Upper lobe of left lung (tissue), 6 donors: ENCODE measurements around the gene IQUB. TPM values are rescaled to one million over a fixed set of nuclear protein-coding genes. Genes with fewer than 3 reads are reported as not detected.

ENCODE experiments used
- ATAC-seq, 2 donors: fragments of 200-7000 bp; cut with Tn5 transposase; one replicate each; pipeline ENCODE4 v1.9.1; 2022; ENCODE audit warnings: mild to moderate bottlenecking in 2 of 2, moderate library complexity in 2 of 2; ENCODE audit not compliant: low FRiP score in 2 of 2
- DNase-seq, 2 donors: peaks; one replicate each; pipeline ENCODE4 v3.0.0-alpha.2; 2019 to 2020
- H3K27ac ChIP-seq, 4 donors: fragments of 200-600 bp; sonication (generic); one replicate each; pipeline ENCODE4 v1.5.1; 2016 to 2019
- H3K27me3 ChIP-seq, 4 donors: fragments of 200-600 bp; sonication (generic); one replicate each; pipeline ENCODE4 v1.5.1; 2017 to 2019
- H3K36me3 ChIP-seq, 4 donors: fragments of 200-600 bp; sonication (generic); one replicate each; pipeline ENCODE4 v1.5.1; 2016 to 2019
- H3K4me1 ChIP-seq, 4 donors: fragments of 200-600 bp; sonication (generic); one replicate each; pipeline ENCODE4 v1.5.1; 2018 to 2019
- H3K4me3 ChIP-seq, 4 donors: fragments of 200-600 bp; sonication (generic); one replicate each; pipeline ENCODE4 v1.5.1; 2017 to 2019; ENCODE audit warnings: mild to moderate bottlenecking in 2 of 4, moderate library complexity in 1 of 4
- H3K9me3 ChIP-seq, 4 donors: fragments of 200-600 bp; sonication (generic); one replicate each; pipeline ENCODE4 v1.5.1; 2018 to 2019
- CTCF ChIP-seq, 6 experiments: fragments of 450-650 bp in 4 of 6; fragments of 200-600 bp in 2 of 6; sonication (generic) in 2 of 6; IDR thresholded peaks; one replicate each; pipeline ENCODE4 v1.5.1; 2016 to 2019; ENCODE audit warnings: antibody characterized with exemption in 6 of 6
- EP300 ChIP-seq, 4 donors: sonication (generic); formaldehyde crosslinking; IDR thresholded peaks; one replicate each; pipeline ENCODE4 v1.5.1; 2017; ENCODE audit warnings: antibody characterized with exemption in 4 of 4, control low read depth in 2 of 4
- POLR2A ChIP-seq, 4 donors: fragments of 450-650 bp; IDR thresholded peaks; one replicate each; pipeline ENCODE4 v1.5.1; 2016 to 2017; ENCODE audit warnings: antibody characterized with exemption in 4 of 4, mild to moderate bottlenecking in 2 of 4
- POLR2AphosphoS5 ChIP-seq, 2 donors: sonication (generic); formaldehyde crosslinking; IDR thresholded peaks; one replicate each; pipeline ENCODE4 v1.5.1; 2017; ENCODE audit warnings: antibody characterized with exemption in 2 of 2
- WGBS, 2 donors: methylation state at CpG; one replicate each; pipeline ENCODE4 v1.1.5; 2017 to 2018; 5-methylcytosine and 5-hydroxymethylcytosine counted together
- total RNA-seq, 6 donors: library from RNA; depleted of rRNA in 4 of 6; stranded (reverse); fragments of >200 nt in 4 of 6; gene quantifications; one replicate each; pipeline versions ENCODE4 v1.1.0 to v1.2.1, GENCODE V29; 2016 to 2021
- donor health status: DM: no; HTN: no; CAD: no; lungs with moderate emphysema.
- donor health status: DM: no; HTN: yes; CAD: no; lungs with severe emphysema.

IQUB gene
- total RNA-seq, 6 donors from 2014 or later, result 0.66 to 19.7 (median 2.0) TPM

GRCh38 chr7:123439191-123439590 is 95.2 kb downstream of the IQUB start:
- DNase-seq, result no peak
- 30 to 58% methylated on average over 1 of the region's 1 CpG for WGBS, 2 donors
- H3K9me3 ChIP-seq, result no peaks in the 10 kb centered on the region
- H3K4me3 ChIP-seq, result no peak overlapping the region
- no peak for TF ChIP-seq POLR2A (IDR thresholded peaks at IDR 0.05)
- TF ChIP-seq EP300 (IDR thresholded peaks at IDR 0.05), result no peak
- H3K4me1 ChIP-seq, result no peaks in the 10 kb centered on the region
- H3K27ac ChIP-seq, result no peak overlapping the region
- H3K36me3 ChIP-seq, result no peaks in the 10 kb centered on the region
- ATAC-seq, result no peak
- H3K27me3 ChIP-seq, result no peaks in the 10 kb centered on the region

DNA sequence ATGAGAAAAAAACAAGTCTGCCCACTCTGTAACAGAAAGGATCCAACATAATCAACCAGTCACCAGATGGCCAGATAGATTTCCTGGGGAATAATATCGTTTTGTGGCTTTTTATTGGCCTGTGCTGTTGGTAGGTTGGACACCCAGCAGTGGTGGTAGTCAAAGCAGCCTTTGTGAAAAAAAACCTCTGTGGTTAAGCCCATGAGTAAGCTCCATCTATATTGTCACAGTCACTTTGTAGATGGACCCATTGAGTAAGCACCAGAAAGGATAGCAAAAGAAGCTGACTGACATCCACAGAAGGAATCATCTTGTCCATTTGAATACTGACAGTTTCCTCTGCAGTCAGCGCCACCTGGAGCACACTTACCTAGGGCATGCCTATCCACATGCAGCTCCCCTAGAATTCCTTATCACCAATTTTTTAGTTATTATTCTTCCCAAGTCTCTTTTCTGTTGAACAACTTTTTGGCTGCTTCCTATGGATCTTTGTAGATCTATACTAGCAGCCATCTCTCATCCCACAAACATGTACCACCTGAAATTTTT is 96.9 kb downstream of the IQUB start:
- Histone ChIP-seq H3K27me3 (no peaks in the 10 kb centered on the region), H3K36me3 (no peaks in the 10 kb centered on the region), H3K4me1 (no peaks in the 10 kb centered on the region), H3K4me3 (no peak overlapping the region), H3K9me3 (no peaks in the 10 kb centered on the region), H3K27ac (no peak overlapping the region)
- DNase-seq (no peak), ATAC-seq (no peak)
- TF ChIP-seq POLR2AphosphoS5 (IDR thresholded peaks at IDR 0.05), result no peak
- 69 to 74% methylated on average over 2 of the region's 2 CpGs for WGBS, 2 donors

GRCh38 chr7:123435080-123435700 is 99.2 kb downstream of the IQUB start:
- Histone ChIP-seq H3K36me3 (no peaks in the 10 kb centered on the region), H3K27me3 (no peaks in the 10 kb centered on the region), H3K4me1 (no peaks in the 10 kb centered on the region), H3K9me3 (no peaks in the 10 kb centered on the region), H3K4me3 (no peak overlapping the region), H3K27ac (no peak overlapping the region)
- no peak for DNase-seq
- ATAC-seq, result no peak
- WGBS, 2 donors, result 76 to 80% methylated on average over 4 of the region's 4 CpGs
- TF ChIP-seq EP300 (IDR thresholded peaks at IDR 0.05) (no peak), CTCF (IDR thresholded peaks at IDR 0.05) (no peak), POLR2AphosphoS5 (IDR thresholded peaks at IDR 0.05) (no peak), POLR2A (IDR thresholded peaks at IDR 0.05) (no peak)

- H3K27ac ChIP-seq, result no peak overlapping the region
- H3K9me3 ChIP-seq, result no peaks in the 10 kb centered on the region
- no peaks in the 10 kb centered on the region for H3K4me1 ChIP-seq
- ATAC-seq (no peak), DNase-seq (no peak)
- TF ChIP-seq CTCF (IDR thresholded peaks at IDR 0.05) (no peak), POLR2A (IDR thresholded peaks at IDR 0.05) (no peak), POLR2AphosphoS5 (IDR thresholded peaks at IDR 0.05) (no peak), EP300 (IDR thresholded peaks at IDR 0.05) (no peak)
- H3K4me3 ChIP-seq, result no peak overlapping the region
- H3K27me3 ChIP-seq, result no peaks in the 10 kb centered on the region
- H3K36me3 ChIP-seq, result no peaks in the 10 kb centered on the region
Measured at GRCh38 chr7:123433665-123434064, 100.7 kb downstream of the IQUB start.

DNA sequence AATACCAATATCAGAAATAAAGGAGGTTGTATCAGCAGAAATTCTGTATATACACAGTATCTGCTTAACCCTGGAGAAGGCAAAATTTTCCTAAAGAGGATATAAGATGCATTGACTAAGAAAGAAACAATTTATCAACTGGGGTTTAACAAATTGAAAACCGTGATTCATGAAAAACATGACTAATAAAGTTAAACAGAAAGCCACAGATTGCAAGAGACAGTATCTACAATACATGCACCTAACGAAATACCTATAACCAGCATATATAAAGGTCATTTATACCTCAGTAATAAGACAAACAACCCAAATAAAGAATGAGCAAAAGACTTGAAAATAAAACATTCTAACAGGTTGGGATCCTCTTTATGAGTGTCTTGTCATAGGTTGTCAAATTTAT is 101.8 kb downstream of the IQUB start:
- H3K4me3 ChIP-seq, result no peak overlapping the region
- no peak for TF ChIP-seq POLR2AphosphoS5 (IDR thresholded peaks at IDR 0.05)
- TF ChIP-seq EP300 (IDR thresholded peaks at IDR 0.05), result no peak
- TF ChIP-seq POLR2A (IDR thresholded peaks at IDR 0.05), result no peak
- no peak for TF ChIP-seq CTCF (IDR thresholded peaks at IDR 0.05)
- H3K27ac ChIP-seq, result no peak overlapping the region
- DNase-seq (no peak), ATAC-seq (no peak)
- no peaks in the 10 kb centered on the region for H3K9me3 ChIP-seq
- no peaks in the 10 kb centered on the region for H3K36me3 ChIP-seq
- H3K4me1 ChIP-seq, result no peaks in the 10 kb centered on the region
- 71 to 80% methylated on average over 2 of the region's 2 CpGs for WGBS, 2 donors
- no peaks in the 10 kb centered on the region for H3K27me3 ChIP-seq

- TF ChIP-seq EP300 (IDR thresholded peaks at IDR 0.05) (no peak), POLR2A (IDR thresholded peaks at IDR 0.05) (no peak), POLR2AphosphoS5 (IDR thresholded peaks at IDR 0.05) (no peak), CTCF (IDR thresholded peaks at IDR 0.05) (no peak)
- H3K4me3 ChIP-seq, result no peak overlapping the region
- H3K4me1 ChIP-seq, result no peaks in the 10 kb centered on the region
- DNase-seq (no peak), ATAC-seq (no peak)
- H3K27me3 ChIP-seq, result no peaks in the 10 kb centered on the region
- H3K9me3 ChIP-seq, result no peaks in the 10 kb centered on the region
- WGBS, 2 donors, result 84 to 88% methylated on average over 5 of the region's 5 CpGs
- no peak overlapping the region for H3K27ac ChIP-seq
- H3K36me3 ChIP-seq, result no peaks in the 10 kb centered on the region
Measured at GRCh38 chr7:123431075-123431614, 103.2 kb downstream of the IQUB start.
